Measurements from ENCODE around the gene IL3. TPM values are rescaled to one million over a fixed set of nuclear protein-coding genes. Genes with fewer than 3 reads are reported as not detected.

IL3 gene
- total RNA-seq, 1 donor from 2014 or later, result not detected

DNA sequence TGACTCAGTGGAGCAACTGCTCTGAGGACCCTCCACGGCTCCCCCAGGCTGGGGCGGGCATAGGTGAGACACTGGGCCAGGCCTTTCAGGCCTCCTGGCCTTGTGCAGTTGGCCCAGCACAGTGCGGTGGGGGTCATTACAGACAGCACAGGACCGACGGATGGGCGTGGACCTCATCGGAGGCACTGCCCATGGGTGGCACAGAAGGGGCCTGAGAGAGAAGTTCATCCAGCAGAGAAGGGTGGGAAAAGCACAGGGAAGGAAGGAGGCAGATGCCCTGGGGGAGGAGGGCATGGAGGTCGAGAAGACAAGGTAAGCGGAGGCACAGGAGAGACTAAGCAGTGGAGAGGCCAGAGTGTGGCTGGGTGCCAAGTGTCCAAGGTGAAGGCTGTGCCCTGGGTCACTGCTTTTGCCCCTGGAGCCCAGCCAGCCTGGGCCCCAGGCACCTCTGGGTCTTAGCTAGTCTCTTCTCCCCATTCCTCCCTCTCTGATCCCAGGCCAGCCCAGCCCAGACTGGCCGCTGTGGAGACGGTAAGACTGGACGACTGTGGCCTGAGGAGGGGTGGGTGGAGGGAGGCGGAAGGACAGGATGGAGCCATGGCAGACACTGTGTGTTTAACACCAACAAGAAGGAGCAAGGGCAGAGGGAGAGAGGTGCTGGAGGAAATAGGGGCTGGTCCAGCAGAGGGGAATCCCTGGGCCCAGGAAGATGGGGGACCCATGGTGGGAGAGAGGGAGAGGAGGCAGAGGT lies 5.7 kb downstream of the IL3 start:
- TF ChIP-seq, protein P1, sequence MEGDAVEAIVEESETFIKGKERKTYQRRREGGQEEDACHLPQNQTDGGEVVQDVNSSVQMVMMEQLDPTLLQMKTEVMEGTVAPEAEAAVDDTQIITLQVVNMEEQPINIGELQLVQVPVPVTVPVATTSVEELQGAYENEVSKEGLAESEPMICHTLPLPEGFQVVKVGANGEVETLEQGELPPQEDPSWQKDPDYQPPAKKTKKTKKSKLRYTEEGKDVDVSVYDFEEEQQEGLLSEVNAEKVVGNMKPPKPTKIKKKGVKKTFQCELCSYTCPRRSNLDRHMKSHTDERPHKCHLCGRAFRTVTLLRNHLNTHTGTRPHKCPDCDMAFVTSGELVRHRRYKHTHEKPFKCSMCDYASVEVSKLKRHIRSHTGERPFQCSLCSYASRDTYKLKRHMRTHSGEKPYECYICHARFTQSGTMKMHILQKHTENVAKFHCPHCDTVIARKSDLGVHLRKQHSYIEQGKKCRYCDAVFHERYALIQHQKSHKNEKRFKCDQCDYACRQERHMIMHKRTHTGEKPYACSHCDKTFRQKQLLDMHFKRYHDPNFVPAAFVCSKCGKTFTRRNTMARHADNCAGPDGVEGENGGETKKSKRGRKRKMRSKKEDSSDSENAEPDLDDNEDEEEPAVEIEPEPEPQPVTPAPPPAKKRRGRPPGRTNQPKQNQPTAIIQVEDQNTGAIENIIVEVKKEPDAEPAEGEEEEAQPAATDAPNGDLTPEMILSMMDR (IDR thresholded peaks at IDR 0.05; ENCODE audit: insufficient read depth, low read length, poor library complexity, severe bottlenecking), result no peak
- DNase-seq (ENCODE audit: low read depth), result no peak
- Histone ChIP-seq H3K27me3 (ENCODE audit: control insufficient read depth, insufficient read depth, low read length) (no peaks in the 10 kb centered on the region), H3K4me3 (ENCODE audit: low read depth, low read length) (no peak overlapping the region), H3K36me3 (ENCODE audit: control insufficient read depth, insufficient read depth, low read length) (no peaks in the 10 kb centered on the region)

- Histone ChIP-seq H3K27me3 (ENCODE audit: control insufficient read depth, insufficient read depth, low read length) (no peaks in the 10 kb centered on the region), H3K4me3 (ENCODE audit: low read depth, low read length) (no peak overlapping the region), H3K36me3 (ENCODE audit: control insufficient read depth, insufficient read depth, low read length) (no peaks in the 10 kb centered on the region)
- DNase-seq (ENCODE audit: low read depth), result no peak
- TF ChIP-seq, protein P1 (IDR thresholded peaks at IDR 0.05; ENCODE audit: insufficient read depth, low read length, poor library complexity, severe bottlenecking), result no peak
Observed at GRCh38 chr5:132066871-132067270, 6.4 kb downstream of the IL3 start.

DNA sequence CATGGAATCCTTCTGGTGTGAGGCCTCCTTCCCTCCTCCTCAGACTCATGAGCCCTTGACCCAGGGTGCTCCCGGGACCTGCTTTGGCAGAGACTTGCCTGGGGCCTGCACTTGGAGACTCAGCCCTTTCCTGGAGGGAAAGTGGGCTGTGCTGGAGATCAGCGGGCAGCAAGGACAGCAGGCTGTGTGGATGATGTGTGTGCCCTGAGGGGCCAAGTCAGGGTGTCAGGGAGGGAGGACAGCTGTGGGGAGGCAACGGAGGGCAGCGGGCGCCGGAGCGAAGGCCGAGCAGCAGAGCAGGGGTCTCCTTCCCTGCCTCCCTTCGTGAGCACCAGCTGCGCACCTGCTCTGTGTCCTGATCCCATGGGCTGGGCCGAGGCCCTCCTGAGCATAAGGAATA lies 7.0 kb downstream of the IL3 start:
- DNase-seq (ENCODE audit: low read depth), result no peak
- Histone ChIP-seq H3K4me3 (ENCODE audit: low read depth, low read length) (no peak overlapping the region), H3K27me3 (ENCODE audit: control insufficient read depth, insufficient read depth, low read length) (no peaks in the 10 kb centered on the region), H3K36me3 (ENCODE audit: control insufficient read depth, insufficient read depth, low read length) (no peaks in the 10 kb centered on the region)
- TF ChIP-seq, protein P1 (IDR thresholded peaks at IDR 0.05; ENCODE audit: insufficient read depth, low read length, poor library complexity, severe bottlenecking), result no peak

DNA sequence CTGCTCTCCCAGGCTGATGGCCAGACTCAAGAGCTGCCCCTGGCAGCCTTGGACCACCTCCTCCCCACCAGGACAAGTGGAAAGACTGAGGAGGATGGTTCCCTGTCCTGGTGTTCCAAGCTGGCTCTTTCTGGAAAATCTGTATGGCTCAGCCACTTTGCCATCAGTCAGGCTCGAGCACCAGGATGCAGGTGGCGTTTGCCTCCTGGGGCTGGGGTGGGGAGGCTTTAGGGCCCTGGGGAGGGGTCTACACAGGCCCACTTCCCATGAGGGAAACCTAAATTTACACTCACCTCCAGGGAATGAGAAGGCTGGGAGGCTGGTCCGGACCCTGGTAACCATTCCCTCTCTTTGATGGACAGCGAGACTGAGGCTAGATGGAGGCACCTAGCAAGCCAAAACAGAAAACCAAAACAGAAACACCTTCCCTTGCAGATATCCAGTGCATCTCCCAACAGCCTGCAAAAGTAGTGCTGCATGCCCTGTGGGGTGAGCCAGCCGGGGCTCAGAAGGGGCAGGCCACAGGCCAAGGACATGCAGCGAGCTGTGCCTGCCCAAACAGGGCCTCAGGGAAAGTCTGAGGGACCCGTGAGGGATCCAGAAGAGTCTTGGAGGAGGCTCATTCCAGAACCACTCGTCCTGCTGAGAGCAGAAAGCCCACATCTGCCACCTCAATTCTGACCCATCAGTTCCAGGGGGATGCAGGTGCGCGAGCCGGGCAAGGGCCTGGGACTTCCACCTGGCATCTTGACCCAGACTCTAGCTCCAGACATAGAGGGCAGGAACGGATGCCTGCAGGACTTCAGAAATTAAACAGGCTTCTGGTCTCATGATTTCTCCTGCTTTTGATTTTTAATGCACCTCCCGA lies 7.7 kb downstream of the IL3 start:
- DNase-seq (ENCODE audit: low read depth), result no peak
- TF ChIP-seq, protein P1 (IDR thresholded peaks at IDR 0.05; ENCODE audit: insufficient read depth, low read length, poor library complexity, severe bottlenecking), result no peak
- Histone ChIP-seq H3K27me3 (ENCODE audit: control insufficient read depth, insufficient read depth, low read length) (no peaks in the 10 kb centered on the region), H3K4me3 (ENCODE audit: low read depth, low read length) (no peak overlapping the region), H3K36me3 (ENCODE audit: control insufficient read depth, insufficient read depth, low read length) (no peaks in the 10 kb centered on the region)

GRCh38 chr5:132069561-132069960 lies 9.1 kb downstream of the IL3 start:
- H3K27me3 ChIP-seq (ENCODE audit: control insufficient read depth, insufficient read depth, low read length), result no peaks in the 10 kb centered on the region
- TF ChIP-seq, protein P1 (IDR thresholded peaks at IDR 0.05; ENCODE audit: insufficient read depth, low read length, poor library complexity, severe bottlenecking), result no peak
- DNase-seq (ENCODE audit: low read depth), result no peak
- no peaks in the 10 kb centered on the region for H3K36me3 ChIP-seq (ENCODE audit: control insufficient read depth, insufficient read depth, low read length)
- H3K4me3 ChIP-seq (ENCODE audit: low read depth, low read length), result no peak overlapping the region

Data from kidney epithelial cell (primary cell).